ENCODE measurements around the gene ETF1.

DNA sequence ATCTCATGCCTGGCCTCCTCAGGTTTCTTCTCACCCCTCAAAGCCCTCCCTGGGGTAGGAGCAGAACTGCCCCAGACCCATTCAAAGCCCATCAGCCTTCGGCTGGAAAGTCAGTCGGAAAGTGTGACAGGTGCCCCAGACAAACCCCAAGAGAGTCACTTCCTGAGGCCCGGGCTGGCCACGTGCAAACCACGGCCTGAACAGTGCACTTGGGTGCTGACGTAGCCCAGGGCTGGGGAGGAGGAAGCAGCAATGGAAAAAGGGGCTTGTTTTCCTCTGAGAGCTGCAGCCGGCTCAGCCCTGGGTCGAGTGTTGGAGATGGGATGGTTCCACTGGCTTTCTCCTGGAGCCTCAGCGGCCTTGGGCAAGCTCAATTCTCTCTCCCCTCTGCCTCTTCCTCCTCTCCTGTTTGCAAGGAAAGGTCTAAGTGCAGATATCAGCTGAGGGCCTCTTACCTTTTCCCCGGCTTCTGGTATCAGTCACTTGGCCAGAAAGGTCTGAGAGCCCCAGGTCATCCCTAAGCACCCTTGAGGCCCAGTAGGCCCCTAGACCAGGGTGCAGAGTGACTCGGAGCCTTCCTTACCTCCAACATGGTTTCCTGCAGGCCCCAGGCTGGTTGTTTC is 83.6 kb downstream of the ETF1 start:
- TF ChIP-seq, protein P1, sequence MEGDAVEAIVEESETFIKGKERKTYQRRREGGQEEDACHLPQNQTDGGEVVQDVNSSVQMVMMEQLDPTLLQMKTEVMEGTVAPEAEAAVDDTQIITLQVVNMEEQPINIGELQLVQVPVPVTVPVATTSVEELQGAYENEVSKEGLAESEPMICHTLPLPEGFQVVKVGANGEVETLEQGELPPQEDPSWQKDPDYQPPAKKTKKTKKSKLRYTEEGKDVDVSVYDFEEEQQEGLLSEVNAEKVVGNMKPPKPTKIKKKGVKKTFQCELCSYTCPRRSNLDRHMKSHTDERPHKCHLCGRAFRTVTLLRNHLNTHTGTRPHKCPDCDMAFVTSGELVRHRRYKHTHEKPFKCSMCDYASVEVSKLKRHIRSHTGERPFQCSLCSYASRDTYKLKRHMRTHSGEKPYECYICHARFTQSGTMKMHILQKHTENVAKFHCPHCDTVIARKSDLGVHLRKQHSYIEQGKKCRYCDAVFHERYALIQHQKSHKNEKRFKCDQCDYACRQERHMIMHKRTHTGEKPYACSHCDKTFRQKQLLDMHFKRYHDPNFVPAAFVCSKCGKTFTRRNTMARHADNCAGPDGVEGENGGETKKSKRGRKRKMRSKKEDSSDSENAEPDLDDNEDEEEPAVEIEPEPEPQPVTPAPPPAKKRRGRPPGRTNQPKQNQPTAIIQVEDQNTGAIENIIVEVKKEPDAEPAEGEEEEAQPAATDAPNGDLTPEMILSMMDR (IDR thresholded peaks at IDR 0.05), result no peak
- TF ChIP-seq ZFX (IDR thresholded peaks at IDR 0.05; ENCODE audit: borderline replicate concordance), result no peak

All from 22Rv1 (cell line).